Gastroesophageal sphincter (tissue), 4 donors: ENCODE measurements around the gene CNKSR3. TPM values are rescaled to one million over a fixed set of nuclear protein-coding genes. Genes with fewer than 3 reads are reported as not detected.

Experiments used
- ATAC-seq: fragments of 150-250 bp; one replicate; pipeline ENCODE4 v1.9.1; 2016; ENCODE audit warnings: mild to moderate bottlenecking, moderate library complexity
- H3K27ac ChIP-seq, 4 donors: fragments of 200-600 bp; sonication (generic) in 3 of 4; 1 replicate in 3 of 4; 2 replicates in 1 of 4; pipeline ENCODE4 v1.5.1; 2016 to 2019
- H3K27me3 ChIP-seq: fragments of 200-600 bp; sonication (generic); one replicate; pipeline ENCODE4 v1.5.1; 2019
- H3K36me3 ChIP-seq, 2 donors: fragments of 200-600 bp; sonication (generic); one replicate each; pipeline ENCODE4 v1.5.1; 2019; ENCODE audit warnings: control low read depth in 1 of 2
- H3K4me1 ChIP-seq, 3 donors: fragments of 200-600 bp; sonication (generic); 1 replicate in 2 of 3; 2 replicates in 1 of 3; pipeline ENCODE4 v1.5.1; 2016 to 2019; ENCODE audit warnings: control low read depth in 2 of 3
- H3K4me3 ChIP-seq, 2 donors: fragments of 200-600 bp; sonication (generic); one replicate each; pipeline ENCODE4 v1.5.1; 2019; ENCODE audit warnings: mild to moderate bottlenecking in 1 of 2, moderate library complexity in 1 of 2
- H3K9me3 ChIP-seq, 3 donors: fragments of 200-600 bp; sonication (generic); one replicate each; pipeline ENCODE4 v1.5.1; 2017 to 2019; ENCODE audit warnings: control low read depth in 2 of 3
- EP300 ChIP-seq: sonication (generic); formaldehyde crosslinking; IDR thresholded peaks from one replicate; pipeline ENCODE4 v1.6.1; 2017; ENCODE audit warnings: antibody characterized with exemption, mild to moderate bottlenecking
- POLR2A ChIP-seq, 2 donors: fragments of 450-650 bp; IDR thresholded peaks; one replicate each; pipeline ENCODE4 v1.6.1; 2017; ENCODE audit warnings: antibody characterized with exemption in 2 of 2, mild to moderate bottlenecking in 2 of 2, moderate library complexity in 1 of 2
- POLR2AphosphoS5 ChIP-seq: sonication (generic); formaldehyde crosslinking; IDR thresholded peaks from one replicate; pipeline ENCODE4 v1.6.1; 2017; ENCODE audit warnings: antibody characterized with exemption
- WGBS, 2 donors: methylation state at CpG; one replicate each; pipeline ENCODE4 v1.1.5; 2018; ENCODE audit warnings: low coverage in 1 of 2; 5-methylcytosine and 5-hydroxymethylcytosine counted together
- total RNA-seq, 4 donors: library from RNA; depleted of rRNA; stranded (reverse); fragments of >200 nt; gene quantifications; one replicate each; pipeline ENCODE4 v1.1.0, GENCODE V29; 2016
- TF ChIP-seq, protein P1 (sequence below), 4 experiments: fragments of 200-600 bp in 2 of 4; fragments of 450-650 bp in 2 of 4; sonication (generic) in 1 of 4; IDR thresholded peaks; one replicate each; pipeline ENCODE4 v1.5.1; 2017 to 2019; ENCODE audit warnings: antibody characterized with exemption in 4 of 4, mild to moderate bottlenecking in 2 of 4, moderate library complexity in 2 of 4

CNKSR3 gene
- total RNA-seq, 4 donors from 2014 or later, result 12.9 to 28.9 (median 16.0) TPM

DNA sequence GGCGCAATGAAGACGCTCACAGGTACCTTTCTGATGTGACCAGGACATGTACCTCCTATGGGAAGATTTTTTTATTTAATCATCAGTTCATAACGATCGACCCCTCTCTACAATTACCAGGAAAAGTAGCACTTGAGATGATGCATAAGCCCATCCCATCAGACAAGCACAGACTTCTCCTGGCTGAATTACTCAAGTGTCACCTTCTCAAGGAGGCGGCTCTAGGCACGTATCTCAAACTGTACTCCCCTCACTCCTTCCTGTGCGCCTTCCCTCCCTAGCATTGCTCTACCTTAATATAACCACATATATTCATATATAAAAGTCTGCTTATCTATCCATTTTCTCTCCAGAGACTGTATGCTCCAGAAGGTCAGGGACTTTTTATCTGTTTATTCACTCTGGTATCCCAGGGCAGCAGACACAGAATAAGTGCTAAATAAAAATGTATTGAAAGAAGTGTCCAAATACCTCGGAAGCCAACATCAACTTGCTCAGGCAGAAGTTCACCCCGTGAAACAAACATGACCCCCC is 71.5 kb downstream of the CNKSR3 start:
- H3K27me3 ChIP-seq, result no peaks in the 10 kb centered on the region
- no peak overlapping the region for H3K4me3 ChIP-seq
- no peak overlapping the region for H3K27ac ChIP-seq
- 67 to 71% methylated on average over 9 of the region's 9 CpGs for WGBS, 2 donors
- no peak for ATAC-seq
- peaks cover 0 to 19% of the 10 kb centered on the region in 2 donors for H3K36me3 ChIP-seq
- peaks cover 0 to 20% (median 2%) of the 10 kb centered on the region in 3 donors for H3K4me1 ChIP-seq
- no peaks in the 10 kb centered on the region for H3K9me3 ChIP-seq
- TF ChIP-seq POLR2A (IDR thresholded peaks at IDR 0.05) (no peak), POLR2AphosphoS5 (no peak), EP300 (no peak)
- TF ChIP-seq, protein P1, sequence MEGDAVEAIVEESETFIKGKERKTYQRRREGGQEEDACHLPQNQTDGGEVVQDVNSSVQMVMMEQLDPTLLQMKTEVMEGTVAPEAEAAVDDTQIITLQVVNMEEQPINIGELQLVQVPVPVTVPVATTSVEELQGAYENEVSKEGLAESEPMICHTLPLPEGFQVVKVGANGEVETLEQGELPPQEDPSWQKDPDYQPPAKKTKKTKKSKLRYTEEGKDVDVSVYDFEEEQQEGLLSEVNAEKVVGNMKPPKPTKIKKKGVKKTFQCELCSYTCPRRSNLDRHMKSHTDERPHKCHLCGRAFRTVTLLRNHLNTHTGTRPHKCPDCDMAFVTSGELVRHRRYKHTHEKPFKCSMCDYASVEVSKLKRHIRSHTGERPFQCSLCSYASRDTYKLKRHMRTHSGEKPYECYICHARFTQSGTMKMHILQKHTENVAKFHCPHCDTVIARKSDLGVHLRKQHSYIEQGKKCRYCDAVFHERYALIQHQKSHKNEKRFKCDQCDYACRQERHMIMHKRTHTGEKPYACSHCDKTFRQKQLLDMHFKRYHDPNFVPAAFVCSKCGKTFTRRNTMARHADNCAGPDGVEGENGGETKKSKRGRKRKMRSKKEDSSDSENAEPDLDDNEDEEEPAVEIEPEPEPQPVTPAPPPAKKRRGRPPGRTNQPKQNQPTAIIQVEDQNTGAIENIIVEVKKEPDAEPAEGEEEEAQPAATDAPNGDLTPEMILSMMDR (IDR thresholded peaks at IDR 0.05), result no peak

DNA sequence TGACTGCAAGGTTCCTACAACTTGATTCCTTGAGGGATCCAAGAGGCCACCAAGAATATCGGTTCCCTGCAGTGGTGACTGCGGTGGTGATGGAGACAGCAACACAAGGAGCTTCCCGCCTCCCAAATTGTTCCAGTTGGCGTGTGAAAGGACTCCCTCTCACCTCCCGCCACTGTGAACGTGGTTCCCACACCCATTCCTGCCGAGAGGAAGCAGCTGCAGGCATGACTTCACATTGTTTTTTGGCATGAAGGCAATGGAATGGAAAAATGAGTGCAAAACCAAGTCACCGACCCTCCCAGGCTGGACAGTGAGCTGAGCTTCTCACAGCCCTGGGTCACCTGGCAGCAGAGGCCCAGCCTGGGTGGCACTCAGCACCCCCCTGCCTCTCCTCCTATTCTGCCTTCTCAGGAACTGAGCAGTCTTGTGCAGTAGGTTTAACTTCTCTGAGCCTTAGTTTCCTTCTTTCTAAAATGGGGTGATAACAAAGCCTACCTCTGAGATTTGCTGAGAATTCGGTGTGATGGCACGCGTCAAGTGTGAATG is 75.0 kb downstream of the CNKSR3 start:
- Histone ChIP-seq H3K27ac (peak overlapping the region in 2 of 4 donors; percentile 3 to 6), H3K9me3 (no peaks in the 10 kb centered on the region), H3K4me1 (peaks cover 3 to 41% (median 6%) of the 10 kb centered on the region in 3 donors), H3K27me3 (no peaks in the 10 kb centered on the region), H3K36me3 (peaks cover 0 to 15% of the 10 kb centered on the region in 2 donors), H3K4me3 (no peak overlapping the region)
- peak; percentile 46 for ATAC-seq
- 85 to 89% methylated on average over 8 of the region's 11 CpGs for WGBS, 2 donors
- TF ChIP-seq, protein P1 (IDR thresholded peaks at IDR 0.05), result no peak
- TF ChIP-seq EP300, result no peak
- no peak for TF ChIP-seq POLR2AphosphoS5
- TF ChIP-seq POLR2A (IDR thresholded peaks at IDR 0.05), result no peak

DNA sequence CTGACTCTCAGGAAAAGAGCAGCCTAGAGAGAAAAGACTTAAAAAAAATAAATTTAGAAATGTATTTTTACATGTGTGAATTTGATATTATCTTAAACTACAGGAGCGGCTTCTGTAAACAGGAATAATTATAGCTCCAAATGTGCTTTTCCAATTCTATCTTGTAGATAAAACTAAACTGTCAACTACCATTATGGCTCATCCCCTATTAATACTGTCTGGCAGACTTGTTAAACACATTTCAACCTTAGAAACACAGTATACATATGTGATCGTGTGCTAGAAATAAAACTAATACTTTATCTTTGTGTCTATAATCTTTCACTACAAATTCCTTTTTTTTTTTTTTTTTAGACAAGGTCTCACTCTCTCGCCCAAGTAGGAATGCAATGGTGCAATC is 75.8 kb downstream of the CNKSR3 start:
- 40 to 68% methylated on average over 2 to 3 of the region's 3 CpGs for WGBS, 2 donors
- no peak overlapping the region for H3K4me3 ChIP-seq
- H3K36me3 ChIP-seq, result peaks cover 0 to 13% of the 10 kb centered on the region in 2 donors
- H3K27ac ChIP-seq, result no peak overlapping the region
- H3K9me3 ChIP-seq, result no peaks in the 10 kb centered on the region
- H3K27me3 ChIP-seq, result no peaks in the 10 kb centered on the region
- ATAC-seq, result no peak
- H3K4me1 ChIP-seq, result peaks cover 3 to 38% (median 6%) of the 10 kb centered on the region in 3 donors
- TF ChIP-seq POLR2AphosphoS5 (no peak), POLR2A (IDR thresholded peaks at IDR 0.05) (no peak), EP300 (no peak)
- TF ChIP-seq, protein P1 (IDR thresholded peaks at IDR 0.05), result no peak

DNA sequence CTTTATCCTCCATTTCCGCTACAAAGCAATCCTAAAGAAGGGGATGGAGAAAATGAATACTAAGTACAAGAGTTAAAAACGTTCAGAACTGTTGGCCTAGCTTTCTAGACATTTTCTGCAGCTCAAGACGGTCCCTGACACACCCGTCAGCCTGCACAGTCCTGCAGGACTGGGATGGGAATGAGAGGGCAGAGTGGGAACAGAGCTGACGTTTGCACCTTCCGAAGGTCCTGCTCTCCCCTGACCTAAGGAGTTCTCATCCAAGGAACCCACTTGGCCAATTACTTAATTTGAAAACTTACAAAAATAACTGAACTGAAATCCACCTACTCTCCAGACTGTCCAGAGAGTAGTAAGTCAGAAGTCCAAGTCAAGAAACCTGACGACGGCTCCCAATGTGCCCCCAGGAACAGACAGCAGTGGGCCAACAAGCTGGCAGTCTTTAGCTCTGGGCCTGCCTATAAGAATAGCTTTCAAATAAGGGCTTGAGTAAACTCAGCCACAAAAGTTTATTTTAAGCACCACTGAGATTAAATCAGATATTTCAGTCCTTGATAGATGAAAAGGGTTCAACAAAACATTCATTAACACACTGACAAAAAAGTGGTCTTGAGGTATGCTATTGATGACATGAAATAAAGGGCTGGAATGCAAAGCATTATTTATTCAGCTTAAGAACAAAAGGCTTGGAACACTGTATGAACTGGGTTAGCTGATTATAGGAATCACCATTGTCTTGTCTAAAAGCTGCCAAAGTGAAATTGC is 76.8 kb downstream of the CNKSR3 start:
- no peak for TF ChIP-seq POLR2A (IDR thresholded peaks at IDR 0.05)
- TF ChIP-seq EP300, result no peak
- TF ChIP-seq POLR2AphosphoS5, result no peak
- TF ChIP-seq, protein P1 (IDR thresholded peaks at IDR 0.05), result no peak
- H3K4me3 ChIP-seq, result no peak overlapping the region
- no peak for ATAC-seq
- H3K27ac ChIP-seq, result peak overlapping the region in 3 of 4 donors; percentile 1 to 53 (median 52)
- 39 to 61% methylated on average over 8 of the region's 8 CpGs for WGBS, 2 donors
- H3K9me3 ChIP-seq, result no peaks in the 10 kb centered on the region
- no peaks in the 10 kb centered on the region for H3K27me3 ChIP-seq
- peaks cover 3 to 30% (median 4%) of the 10 kb centered on the region in 3 donors for H3K4me1 ChIP-seq
- peaks cover 0 to 22% of the 10 kb centered on the region in 2 donors for H3K36me3 ChIP-seq
